Subcutaneous adipose tissue (tissue), 4 donors: ENCODE measurements around the gene WDR11. TPM values are rescaled to one million over a fixed set of nuclear protein-coding genes. Genes with fewer than 3 reads are reported as not detected.

ENCODE experiments used
- total RNA-seq, 4 donors: library from RNA; depleted of rRNA; stranded (reverse); fragments of >200 nt; gene quantifications; one replicate each; pipeline ENCODE4 v1.1.0, GENCODE V29; 2016
- TF ChIP-seq, protein P1 (sequence below): fragments of 450-650 bp; IDR thresholded peaks from one replicate; pipeline ENCODE4 v1.5.1; 2016; ENCODE audit warnings: low read depth, mild to moderate bottlenecking, control low read depth, antibody characterized with exemption, moderate library complexity

WDR11 gene
- total RNA-seq, 4 donors from 2014 or later = 48.8 to 112 (median 69.9) TPM

DNA sequence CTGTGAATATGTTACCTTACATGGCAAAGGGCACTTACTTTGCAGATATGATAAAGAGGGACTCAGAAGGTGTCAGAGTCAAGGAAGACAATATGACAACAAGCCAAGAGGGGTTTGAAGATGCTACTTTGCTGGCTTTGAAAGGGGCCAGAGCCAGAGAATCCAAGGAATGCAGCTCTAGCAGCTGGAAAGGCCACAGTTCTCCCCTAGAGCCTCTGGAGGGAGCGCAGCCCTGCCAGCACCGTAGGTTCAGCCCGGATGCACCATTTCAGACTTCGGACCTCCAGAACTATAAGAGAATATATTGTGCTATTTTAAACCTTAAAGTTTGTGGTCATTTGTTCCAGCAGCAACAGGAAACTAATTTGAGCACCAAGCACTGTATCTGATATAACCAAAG lies 32.9 kb upstream of the WDR11 start:
- TF ChIP-seq, protein P1, sequence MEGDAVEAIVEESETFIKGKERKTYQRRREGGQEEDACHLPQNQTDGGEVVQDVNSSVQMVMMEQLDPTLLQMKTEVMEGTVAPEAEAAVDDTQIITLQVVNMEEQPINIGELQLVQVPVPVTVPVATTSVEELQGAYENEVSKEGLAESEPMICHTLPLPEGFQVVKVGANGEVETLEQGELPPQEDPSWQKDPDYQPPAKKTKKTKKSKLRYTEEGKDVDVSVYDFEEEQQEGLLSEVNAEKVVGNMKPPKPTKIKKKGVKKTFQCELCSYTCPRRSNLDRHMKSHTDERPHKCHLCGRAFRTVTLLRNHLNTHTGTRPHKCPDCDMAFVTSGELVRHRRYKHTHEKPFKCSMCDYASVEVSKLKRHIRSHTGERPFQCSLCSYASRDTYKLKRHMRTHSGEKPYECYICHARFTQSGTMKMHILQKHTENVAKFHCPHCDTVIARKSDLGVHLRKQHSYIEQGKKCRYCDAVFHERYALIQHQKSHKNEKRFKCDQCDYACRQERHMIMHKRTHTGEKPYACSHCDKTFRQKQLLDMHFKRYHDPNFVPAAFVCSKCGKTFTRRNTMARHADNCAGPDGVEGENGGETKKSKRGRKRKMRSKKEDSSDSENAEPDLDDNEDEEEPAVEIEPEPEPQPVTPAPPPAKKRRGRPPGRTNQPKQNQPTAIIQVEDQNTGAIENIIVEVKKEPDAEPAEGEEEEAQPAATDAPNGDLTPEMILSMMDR = no peak

DNA sequence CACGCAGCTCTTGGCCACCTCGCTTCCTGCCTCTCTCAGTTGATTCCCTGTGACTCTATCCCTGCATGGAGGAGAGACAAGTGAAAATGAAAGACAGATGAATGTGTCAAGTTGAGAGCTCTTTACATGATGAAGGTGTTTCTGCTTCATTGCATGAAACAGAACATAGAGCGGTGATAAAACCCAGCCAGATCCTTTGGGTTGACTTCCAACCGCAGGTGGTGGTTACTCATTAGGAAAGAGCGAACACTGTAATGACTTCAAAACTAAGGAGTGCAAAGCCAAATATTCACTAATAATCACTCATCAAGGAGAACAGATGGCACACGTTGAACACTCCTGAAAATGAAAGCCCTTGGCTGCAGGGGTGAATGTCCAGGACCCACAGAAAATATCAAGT lies 31.8 kb upstream of the WDR11 start:
- TF ChIP-seq, protein P1 = no peak

DNA sequence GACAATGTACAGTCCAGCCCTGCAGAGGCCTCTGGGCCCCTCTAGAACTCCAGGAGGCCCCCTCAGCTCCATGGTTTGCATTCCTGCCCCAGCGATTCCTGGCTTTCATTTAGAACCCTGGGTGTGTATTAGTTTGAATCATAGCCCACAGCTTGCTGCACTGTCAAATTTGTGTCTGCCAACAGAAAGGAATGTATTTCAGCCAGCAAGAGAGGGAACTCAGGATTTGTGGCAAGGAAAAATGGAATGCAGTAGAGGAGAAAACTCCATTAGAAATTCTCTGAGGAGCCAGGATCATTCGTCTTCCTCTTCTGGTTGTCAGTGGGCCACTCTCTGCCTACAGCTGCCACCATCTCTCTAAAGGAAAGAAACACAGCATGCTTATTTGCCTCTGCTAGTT lies 27.9 kb upstream of the WDR11 start:
- TF ChIP-seq, protein P1 = no peak

DNA sequence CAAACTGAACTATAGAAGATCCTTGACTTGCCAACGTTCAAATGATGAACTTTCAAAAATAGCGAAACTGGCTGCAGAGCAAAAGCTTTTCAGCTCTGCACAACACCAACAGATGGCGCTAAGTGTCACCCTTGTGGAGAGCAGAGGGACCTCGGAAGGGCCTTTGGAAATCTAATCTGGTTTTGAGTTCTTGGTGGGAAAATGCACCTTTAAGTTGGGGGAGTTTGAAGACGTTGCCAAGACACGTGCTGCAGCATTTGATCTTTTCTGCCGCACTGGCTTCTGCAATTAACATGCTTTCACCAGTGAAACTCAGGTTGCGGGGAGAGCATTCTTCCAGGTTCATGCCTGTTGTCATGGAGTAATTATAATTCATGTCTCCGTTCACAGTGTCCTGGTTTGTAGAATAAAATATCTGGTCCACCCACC lies 26.3 kb upstream of the WDR11 start:
- TF ChIP-seq, protein P1 = no peak

DNA sequence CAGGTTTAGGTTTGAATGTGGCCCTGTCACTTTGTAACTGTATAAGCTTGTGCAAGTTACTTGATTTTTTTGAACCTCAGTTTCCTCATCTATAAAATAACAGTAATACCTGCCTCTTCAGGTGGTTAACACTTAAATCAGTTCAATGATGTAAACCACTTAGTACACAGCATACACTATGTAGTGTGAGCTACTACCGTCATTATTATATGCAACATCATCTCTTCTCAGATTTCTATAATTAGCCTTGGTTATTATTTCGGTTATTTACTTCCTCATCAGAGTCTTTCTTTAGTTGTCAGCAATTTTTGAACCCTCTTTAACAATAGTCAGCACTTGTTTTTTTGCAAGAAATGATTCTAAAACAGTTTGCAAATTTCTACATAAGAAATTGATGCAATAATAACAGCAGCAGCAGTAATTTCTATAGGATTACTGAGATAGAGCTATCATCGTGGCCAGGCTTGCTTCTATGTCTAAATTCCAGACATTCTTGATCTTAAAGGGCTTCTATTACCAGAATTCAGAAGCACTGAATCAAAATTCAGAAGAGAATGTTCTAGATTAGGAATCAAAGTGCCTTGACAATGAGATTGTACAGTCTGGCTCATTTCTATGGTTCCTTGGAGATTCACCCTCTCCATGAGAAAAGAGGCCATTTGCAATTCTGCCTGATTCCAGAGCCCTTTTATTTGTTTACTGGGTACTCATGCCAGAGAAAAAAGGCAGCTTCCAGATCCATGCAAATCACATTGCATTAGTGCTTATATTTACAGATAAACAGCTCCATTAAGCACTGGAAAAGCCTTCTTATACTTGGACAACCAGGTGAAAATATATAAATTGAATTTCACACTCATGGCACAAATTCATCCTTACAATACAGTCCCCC lies 25.0 kb upstream of the WDR11 start:
- TF ChIP-seq, protein P1 = no peak

DNA sequence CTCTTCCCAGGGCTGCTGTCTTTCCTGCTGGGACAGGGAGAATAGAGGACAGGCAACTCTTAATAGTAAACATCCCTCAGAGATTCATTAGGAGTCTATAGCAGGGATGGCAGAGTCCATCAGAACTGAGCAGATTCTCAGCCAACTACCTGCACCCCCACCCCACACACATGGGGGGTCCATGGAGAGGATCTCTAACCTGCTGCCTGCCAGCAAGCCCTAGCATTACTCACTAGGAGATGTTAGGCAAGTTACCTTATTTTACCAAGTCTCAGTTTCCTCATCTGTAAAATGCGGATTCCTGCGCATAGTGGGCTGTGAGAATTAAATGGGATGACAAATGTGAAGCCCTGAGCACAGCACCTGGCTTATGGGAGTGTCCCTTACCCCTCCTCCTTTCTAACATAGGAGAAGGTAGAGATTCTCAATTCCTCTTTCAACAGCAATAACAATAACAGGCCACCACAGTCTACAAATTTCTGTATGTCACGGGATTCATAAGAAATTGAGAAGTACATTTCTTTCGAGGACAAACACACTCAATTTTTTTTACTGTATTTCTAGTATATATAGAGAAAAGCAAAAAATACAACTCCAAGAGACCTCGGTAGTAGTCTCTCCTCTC lies 23.8 kb upstream of the WDR11 start:
- TF ChIP-seq, protein P1 = no peak

DNA sequence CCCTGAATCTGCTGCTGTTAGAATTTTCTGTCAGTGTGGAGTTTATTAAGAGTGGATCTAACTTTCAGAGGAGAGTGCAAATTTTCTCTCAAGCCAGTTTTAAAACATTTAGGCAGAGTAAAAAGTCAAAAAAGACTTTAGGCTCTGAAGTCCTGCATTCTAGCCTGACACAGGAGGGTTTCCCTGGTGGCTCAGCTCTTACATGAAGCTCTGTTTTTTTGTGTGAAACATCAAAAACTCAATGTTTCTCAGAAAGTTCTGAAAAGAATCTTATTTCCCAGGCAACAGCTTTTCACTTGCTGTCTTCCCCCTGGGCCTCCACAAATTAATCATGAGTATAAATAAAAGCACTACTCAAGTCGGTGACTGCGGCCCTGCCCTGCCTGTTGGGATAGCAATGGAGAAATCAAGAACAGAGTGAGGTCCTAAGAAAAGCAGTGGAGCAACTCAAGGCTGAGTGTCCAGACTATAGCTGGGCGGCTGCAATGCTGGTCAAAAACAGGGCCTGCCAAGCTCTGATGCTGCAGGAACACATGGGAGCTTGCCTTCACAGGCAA lies 22.3 kb upstream of the WDR11 start:
- TF ChIP-seq, protein P1 = no peak
